ENCODE results near the gene ADRB2.
"Not testable (repeated sequence)": the region's sequence is repeated elsewhere in the genome, so short reads cannot be mapped to it uniquely, and the experiment has no call there.

The ADRB2 gene

GRCh38 chr5:148856424-148856823 is 30.0 kb downstream of the ADRB2 start:
- no peak for DNase-seq

- no peak for DNase-seq
Observed at GRCh38 chr5:148857474-148857873, 31.1 kb downstream of the ADRB2 start.

- no peak for DNase-seq
Observed at GRCh38 chr5:148858106-148858505, 31.7 kb downstream of the ADRB2 start.

GRCh38 chr5:148858547-148858946 is 32.1 kb downstream of the ADRB2 start:
- DNase-seq: no peak

- DNase-seq: no peak
Observed at GRCh38 chr5:148859703-148860102, 33.3 kb downstream of the ADRB2 start.

- no peak for DNase-seq
Observed at GRCh38 chr5:148860599-148860998, 34.2 kb downstream of the ADRB2 start.

- no peak for DNase-seq
Observed at GRCh38 chr5:148861088-148861487, 34.7 kb downstream of the ADRB2 start.

GRCh38 chr5:148861696-148862095 is 35.3 kb downstream of the ADRB2 start:
- DNase-seq: no peak

- no peak for DNase-seq
Observed at GRCh38 chr5:148864113-148864841, 37.9 kb downstream of the ADRB2 start.

- no peak for DNase-seq
Observed at GRCh38 chr5:148866024-148866423, 39.6 kb downstream of the ADRB2 start.

- no peak for DNase-seq
Observed at GRCh38 chr5:148873120-148873519, 46.7 kb downstream of the ADRB2 start.

- DNase-seq: no peak
Observed at GRCh38 chr5:148873690-148874485, 47.5 kb downstream of the ADRB2 start.

- no peak for DNase-seq
Observed at GRCh38 chr5:148875205-148875875, 48.9 kb downstream of the ADRB2 start.

- not testable (repeated sequence) for DNase-seq
Observed at GRCh38 chr5:148877436-148877835, 51.0 kb downstream of the ADRB2 start.
